ENCODE results near the gene TSEN34.
"Not testable (repeated sequence)": the region's sequence is repeated elsewhere in the genome, so short reads cannot be mapped to it uniquely, and the experiment has no call there.

The TSEN34 gene

DNA sequence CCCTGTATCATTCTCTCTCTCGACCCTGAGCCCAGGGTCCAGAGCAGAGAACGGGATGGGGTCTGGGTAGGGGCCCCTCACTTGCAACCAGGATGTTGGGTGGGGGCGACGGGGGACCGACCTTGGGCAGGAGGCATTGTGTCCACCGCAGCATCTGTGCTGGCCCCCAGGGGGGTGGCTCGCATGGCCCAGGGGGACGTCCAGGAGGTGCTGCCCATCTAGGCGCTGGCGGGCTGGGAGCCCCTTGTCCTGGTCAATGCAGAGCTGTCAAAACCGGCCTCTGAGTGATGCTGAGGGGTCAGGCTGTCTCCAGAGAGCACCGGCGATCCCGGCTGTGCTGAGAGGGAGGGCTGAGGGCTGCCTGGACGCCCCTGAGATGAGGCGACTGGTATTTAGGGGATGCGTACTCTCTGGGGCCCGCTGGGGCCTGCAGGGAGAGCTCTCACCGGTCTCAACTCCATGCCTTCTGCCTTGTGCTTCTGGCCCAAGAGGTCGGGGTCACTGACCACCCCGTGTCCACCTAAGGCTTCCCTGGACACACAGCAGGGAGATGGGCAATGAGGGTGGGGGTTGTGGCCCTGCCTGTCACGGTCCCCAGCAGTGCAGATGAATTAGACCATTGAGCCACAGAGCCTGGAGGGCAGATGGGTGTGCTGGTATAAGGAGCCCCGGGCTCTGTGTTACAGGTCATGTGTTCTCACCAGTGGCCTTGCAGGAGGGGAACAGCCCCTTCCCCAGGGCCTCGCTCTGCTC lies 18.1 kb downstream of the TSEN34 start:
- peak; percentile 75 for DNase-seq (ENCODE audit: low spot score)

DNA sequence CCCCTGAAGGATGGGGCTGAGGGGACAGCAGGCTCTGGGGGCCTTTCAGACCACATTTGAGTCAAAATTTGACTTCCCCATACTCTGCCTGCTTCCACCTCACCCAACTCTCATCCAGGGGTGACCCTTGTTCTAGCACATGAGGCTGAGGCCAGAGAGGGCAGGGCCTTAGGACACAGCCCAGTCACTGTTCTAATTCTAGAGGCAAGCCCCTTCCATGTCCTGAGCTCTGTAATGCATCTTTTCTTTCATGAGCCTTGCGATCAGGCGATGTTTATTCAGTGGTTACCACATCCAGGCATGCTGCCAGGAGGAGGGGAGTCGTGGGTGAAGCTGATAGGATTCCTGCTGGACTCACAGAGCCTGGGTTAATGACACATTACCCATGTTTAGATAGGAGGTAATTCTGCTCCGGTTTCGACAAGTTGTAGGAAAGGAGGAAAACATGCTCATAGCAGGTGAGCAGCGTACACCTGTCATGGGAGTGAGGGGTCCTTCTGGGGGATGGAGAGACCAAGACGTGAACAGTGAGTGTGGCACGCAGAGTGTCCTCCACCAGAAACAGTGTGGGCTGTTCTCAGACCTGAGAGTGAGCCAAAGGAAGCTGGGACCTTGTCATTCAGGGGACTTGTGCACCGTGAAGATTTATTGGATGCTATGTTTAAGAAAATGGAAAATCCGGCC lies 18.8 kb downstream of the TSEN34 start:
- DNase-seq (ENCODE audit: low spot score), result peak; percentile 87

DNA sequence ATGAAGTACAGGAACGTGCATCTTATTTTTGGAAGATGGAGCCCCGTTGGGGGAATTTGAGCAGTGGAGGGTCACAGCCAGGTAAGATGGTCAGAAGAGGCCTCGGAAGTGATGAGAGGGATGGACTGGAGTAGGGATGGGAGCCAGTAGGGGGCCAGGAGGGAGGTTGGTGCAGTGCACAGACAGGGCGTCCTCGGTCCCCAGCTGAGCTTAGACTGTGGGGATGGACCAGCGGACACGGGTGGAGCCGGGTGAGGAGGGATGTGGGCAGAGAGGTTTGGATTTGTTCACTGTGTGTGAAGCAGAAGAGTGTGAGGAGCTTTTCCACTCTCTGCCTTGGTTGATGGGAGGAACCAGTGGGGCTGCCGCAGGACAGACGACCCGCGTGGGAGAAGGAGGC lies 20.1 kb downstream of the TSEN34 start:
- no peak for DNase-seq (ENCODE audit: low spot score)

DNA sequence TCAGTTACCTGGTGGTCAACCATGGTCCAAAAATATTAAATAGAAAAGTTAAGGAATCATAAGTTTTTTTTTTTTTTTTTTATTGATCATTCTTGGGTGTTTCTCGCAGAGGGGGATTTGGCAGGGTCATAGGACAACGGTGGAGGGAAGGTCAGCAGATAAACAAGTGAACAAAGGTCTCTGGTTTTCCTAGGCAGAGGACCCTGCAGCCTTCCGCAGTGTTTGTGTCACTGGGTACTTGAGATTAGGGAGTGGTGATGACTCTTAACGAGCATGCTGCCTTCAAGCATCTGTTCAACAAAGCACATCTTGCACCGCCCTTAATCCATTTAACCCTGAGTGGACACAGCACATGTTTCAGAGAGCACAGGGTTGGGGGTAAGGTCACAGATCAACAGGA lies 23.1 kb downstream of the TSEN34 start:
- not testable (repeated sequence) for DNase-seq (ENCODE audit: low spot score)

DNA sequence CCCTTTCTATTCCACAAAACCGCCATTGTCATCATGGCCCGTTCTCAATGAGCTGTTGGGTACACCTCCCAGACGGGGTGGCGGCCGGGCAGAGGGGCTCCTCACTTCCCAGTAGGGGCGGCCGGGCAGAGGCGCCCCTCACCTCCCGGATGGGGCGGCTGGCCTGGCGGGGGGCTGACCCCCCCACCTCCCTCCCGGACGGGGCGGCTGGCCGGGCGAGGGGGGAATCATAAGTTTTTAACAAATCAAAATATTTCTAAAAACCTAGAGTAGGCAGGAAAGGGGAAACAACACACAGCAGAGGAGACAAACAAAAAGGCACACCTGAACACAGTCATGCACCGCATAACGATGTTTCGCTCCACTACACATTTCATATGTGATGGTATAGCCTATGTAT lies 23.6 kb downstream of the TSEN34 start:
- DNase-seq (ENCODE audit: low spot score), result not testable (repeated sequence)

DNA sequence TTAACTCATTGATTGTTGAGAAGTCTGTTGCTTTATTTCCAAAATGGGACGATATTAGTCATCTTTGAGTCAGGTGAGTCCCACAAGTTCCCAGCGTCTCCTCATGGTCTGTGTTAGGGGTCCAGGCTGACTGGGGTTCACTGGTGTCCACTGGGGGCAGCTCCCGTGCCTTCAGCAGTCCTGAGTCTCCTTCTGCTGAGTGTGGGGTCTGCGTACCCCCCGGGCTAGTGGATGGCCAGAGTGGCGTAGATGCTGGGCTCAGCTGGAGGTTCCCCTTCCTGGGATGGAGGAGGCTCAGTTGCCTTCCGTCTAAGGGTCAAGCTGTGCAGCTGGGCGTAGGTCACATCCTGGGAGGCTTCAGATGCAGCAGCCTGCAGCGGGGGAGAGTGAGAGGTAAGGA lies 25.8 kb downstream of the TSEN34 start:
- DNase-seq (ENCODE audit: low spot score), result no peak

DNA sequence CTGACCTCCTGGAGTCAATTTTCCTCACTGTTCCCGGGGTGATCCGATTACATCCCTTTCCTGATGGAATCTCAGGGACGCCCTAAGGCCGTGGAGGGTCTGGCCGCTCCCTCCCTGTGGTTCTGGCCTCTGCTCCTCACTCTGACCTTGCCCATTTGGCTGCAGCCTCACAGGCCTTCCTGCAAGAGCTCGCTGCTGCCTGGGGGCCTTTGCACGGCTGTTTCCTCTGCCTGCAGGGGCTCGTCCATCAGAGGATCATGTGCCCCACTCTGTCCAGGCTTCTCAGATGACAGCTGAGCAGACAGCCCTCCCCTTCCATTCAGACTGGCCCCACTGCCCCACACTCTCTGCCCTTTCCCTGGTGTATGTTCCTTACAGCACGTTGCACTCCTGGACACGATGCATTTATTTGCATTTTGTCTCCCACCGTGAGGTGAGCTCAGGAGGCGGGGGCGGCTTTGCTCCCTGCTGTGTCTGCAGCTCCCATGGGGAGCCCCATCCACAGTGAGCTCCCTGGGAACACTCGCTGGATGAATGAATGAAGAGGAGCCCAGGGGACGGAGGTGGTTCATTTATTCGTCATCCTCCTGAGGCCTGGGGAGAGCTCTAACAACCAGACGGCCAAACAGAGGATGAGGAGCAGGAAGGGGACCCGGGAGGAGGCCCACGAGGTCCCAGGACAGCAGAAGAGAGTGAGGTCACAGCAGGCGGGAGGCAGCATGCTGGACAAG lies 26.6 kb downstream of the TSEN34 start:
- not testable (repeated sequence) for DNase-seq (ENCODE audit: low spot score)

DNA sequence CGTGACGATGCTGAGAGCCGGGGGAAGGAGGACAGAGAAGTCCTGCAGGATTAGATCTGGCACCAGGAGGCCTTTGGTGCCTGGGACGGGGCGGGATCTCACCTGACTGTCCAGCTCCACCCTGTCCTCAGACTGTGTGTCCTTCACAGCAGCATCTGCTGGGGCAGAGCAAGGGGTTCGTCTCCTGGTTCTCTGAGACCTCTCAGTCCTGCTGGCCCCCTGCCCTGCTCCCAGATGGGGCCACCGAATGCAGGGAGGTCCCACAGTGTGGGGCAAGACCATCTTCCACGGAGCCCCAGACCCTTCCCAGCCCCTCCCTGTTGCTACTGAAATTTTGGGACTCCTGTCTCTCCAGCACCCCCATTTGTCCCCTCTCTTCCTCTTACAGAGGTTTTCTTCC lies 27.2 kb downstream of the TSEN34 start:
- DNase-seq (ENCODE audit: low spot score), result no peak

DNA sequence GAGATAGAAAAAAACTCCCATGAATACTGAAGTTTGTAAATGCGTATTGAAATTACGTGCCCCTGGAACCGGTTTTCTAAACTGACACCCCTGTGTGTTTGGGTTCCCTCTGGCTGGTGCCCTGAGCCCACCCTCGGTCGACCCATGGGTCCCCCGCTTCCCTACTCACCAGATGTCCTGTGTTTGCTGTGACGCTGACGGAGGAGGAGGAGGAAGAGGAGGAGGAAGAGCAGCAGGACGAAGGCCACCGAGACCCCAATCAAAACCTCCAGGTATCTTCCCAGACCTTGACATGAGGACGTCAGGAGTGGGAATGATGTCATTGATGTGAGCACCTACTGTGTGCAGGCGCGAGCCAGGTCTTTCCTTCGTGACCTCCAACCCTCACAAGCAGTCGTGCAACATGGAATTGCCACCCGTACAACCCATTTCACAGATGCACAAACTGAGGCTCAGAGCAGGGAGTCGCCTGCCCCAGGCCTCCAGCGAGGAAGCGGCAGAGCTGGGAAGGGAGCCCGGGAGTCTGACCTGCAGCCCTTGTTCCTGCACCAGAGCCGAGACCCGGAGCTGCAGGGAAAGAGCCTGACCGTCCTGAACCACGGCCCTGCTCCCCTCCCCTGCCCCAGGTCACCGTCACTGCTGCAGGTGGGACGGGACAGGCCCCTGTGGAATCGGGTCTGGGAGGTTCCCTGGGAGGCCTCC lies 28.0 kb downstream of the TSEN34 start:
- DNase-seq (ENCODE audit: low spot score), result no peak

DNA sequence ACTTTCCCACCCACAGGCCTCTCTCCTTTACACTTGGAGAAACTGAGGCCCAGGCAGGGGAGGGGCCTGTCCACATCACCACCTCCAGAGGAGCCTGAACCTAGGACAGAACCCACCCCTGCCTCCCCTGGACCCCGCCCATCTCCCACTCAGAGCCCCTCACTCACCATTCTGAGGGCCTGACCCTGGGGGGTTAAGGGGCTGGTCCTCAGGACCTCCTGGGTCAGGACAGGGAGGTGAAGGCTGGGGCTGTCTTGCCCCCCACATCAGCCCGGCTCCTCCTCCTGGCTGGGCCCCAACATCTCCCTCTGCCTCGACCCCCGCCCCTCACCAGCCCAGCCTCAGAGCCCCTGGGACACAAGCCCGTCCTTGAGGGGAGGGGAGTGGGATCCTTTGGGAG lies 28.6 kb downstream of the TSEN34 start:
- DNase-seq (ENCODE audit: low spot score), result not testable (repeated sequence)

DNA sequence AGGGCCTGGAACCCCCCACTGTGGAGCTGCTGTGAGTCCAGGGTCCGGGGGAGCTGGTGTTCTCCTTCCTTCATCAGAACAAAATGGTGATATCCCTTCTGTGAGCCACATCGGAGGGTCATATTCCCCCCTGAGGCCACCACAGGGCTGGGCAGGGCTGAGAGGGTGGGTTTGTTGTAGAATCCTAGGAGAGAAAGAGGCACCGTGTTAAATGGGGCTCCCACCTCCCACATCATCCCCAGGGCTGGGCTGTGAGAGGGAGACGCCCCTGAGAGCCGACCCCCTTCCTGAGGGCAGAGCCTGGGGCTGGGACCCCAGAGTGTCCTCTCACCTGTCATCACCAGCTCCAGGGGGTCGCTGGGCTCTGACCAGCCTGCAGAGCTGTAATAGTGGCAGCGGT lies 30.8 kb downstream of the TSEN34 start:
- not testable (repeated sequence) for DNase-seq (ENCODE audit: low spot score)

DNA sequence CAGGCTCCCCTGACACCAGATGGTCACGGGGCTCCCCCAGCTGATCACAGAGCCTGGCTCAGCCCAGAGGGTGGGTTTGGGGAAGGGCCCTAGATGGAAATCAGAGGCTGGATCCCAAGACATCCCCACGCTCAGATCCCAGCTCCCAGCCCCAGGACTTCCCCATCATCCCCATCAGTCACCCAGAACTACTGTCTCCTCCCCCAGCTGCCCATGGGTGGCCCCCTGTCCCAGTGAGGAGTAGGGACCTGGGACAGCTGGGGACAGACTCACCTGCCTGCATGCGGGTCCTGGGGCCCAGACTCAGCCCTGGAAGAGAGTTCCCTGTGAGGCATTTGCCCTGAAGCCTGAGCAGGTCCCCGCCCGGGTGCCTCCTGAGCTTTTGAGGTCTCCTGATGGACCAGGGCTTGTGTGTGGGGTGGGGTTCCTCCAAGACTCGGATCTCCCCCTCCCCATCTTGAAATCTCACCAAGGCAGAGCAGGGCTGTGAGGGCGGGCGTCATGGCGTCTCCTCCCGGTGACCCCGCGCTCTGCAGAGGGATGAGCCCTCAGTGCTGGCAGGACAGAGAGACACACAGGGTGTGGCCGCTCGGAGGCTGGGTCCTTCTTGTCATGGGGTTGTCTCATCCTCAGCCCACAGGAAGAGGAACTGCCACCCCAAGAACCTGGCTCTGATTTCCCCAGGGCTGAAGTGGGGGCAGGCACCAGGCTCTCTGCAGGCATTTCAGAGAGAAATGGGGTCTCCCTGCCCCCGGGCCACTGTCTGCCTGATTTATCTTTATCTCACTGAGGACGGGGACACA lies 31.6 kb downstream of the TSEN34 start, which contains the start of gene LILRB3:
Gene LILRB3, minus strand, starts transcription at position 534 of the 803 bp plus-strand sequence. Its CDS starts 31 bp downstream, at position 503.
- not testable (repeated sequence) for DNase-seq (ENCODE audit: low spot score)

DNA sequence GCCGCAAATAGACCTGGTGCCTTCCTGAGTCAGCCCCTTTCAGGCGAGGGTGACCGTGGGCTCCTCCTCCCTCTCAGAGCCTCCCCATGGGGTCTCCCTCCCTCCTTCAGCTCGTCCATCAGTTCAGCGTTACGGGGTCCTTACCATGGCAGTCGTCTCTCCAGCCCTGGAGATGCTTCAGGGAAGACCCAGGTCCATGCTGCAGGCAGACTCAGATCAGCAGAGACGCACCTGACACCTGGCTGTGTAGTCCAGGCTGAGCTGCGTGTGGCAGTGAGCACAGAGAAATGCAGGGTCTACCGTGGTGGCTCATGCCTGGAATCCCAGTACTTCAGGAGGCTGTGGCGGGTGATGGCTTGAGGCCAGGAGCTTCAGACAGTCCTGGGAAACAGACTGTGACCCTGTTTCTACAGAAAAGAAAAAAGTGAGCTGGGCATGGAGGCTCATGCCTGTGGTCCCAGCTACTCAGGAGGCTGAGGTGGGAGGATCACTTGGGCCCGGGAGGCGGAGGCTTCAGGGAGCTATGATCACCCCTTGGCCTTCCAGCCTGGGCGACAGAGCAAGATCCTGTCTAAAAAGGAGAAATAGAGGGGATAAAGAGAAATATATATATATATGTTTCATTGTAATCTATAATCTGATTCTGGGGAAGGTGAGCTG lies 32.3 kb downstream of the TSEN34 start:
- not testable (repeated sequence) for DNase-seq (ENCODE audit: low spot score)

DNA sequence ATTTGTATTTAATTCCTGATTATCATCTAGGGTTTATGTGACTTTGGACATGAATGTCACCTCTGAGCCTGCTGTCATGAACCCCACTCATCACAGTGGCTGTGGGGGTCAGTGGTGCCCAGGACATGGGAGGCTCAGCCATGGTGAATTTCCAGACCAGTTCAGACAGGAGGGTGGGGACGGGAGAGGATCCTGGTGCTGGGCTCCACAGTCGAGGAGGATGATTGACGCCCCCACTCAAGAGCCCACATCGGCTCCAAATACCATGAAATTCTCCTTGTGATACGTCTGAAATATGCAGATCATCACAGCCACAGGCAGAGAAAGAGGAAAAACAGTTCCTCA lies 32.8 kb downstream of the TSEN34 start:
- not testable (repeated sequence) for DNase-seq (ENCODE audit: low spot score)

DNA sequence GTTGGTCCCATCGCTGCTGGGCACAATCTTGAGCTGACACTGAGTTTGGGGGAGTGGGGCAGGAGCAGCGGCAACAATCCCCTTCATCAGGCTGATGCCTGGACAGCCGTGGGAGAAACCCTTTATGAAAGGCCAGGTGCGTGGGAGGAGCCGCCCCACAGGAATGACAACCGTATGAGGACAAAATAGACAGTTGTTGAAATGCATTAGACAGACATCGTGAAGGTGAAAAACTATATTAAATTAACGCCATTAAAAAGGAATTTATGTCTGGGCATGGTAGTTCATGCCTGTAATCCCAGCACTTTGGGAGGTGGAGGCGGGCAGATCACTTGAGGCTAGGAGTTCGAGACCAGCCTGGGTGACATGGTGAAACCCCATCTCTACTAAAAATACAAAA lies 33.5 kb downstream of the TSEN34 start:
- not testable (repeated sequence) for DNase-seq (ENCODE audit: low spot score)

DNA sequence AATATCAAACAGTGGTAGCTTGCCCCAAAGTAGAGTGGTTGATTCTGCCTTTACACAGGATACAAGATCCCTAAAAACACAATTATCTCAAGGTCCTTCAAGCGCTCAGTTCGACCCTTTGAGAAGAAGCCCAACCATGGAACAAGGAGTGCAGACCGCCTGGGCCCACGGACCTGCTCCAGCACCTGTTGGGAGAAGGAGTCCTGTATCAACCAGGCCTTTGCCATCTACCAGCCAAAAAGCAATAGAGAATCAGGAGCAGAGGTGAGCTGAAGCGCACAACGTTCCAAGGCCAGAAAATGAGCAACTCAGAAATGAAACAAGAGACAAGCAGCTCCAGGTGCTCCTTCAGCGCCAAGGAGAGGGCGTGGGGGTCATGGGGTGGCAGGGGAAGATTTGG lies 38.0 kb downstream of the TSEN34 start:
- DNase-seq (ENCODE audit: low spot score), result no peak

DNA sequence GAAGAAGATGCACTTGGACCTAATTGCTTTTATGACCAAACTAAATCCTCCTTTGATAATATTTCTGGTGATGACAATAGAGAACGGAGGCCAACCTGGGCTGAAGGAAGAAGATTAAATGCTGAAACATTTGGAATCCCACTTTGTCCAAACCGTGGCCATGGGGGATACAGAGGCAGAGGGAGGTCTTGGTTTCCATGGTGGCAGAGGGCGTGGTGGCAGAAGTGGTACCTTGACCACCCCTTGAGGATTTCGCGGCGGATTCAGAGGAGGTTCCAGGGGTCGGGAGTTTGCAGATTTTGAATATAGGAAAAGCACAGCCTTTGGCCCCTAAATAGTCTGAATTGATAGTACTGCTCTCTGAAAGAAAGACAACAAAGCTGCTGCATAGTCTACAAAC lies 38.9 kb downstream of the TSEN34 start:
- no peak for DNase-seq (ENCODE audit: low spot score)

DNA sequence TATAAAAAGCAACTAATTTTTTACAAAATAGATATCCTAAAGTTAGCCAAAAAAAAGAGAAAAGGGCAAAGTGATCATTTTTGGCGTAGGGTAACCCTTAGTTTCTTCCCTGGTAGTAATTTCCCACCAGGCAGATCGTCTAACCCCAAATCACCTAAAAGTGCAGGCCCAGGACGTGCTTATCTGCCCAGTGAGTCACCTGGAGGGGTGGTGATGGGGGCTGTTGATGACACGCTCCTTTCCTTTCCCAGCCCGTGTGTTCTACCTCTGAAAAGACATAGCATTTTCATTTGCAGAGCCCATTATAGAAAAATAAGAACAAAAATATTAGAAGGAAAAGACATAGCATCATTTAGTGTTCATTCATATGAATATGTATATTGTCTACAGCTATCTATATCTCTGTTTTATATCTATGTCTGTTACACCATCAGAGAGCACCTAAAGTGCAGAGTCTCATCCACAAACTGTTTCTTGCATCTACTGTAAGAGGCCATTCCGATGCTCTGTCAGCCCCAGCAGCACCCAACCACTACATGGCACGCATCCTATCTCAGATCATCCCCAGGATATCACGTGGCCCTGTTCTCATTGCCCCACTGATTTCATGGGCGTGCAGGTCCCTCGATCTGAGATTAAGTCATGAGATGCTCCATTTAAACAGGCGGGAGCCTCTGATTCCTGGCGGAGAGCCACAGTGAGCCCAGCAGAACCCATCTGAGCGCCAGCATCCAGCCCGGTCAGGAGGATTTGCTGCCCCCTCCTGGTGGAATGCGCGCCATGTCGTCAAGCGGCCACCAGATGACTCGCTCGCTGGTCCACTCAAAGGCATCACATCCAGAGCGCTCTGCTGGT lies 40.2 kb downstream of the TSEN34 start:
- DNase-seq (ENCODE audit: low spot score), result peak; percentile 90

DNA sequence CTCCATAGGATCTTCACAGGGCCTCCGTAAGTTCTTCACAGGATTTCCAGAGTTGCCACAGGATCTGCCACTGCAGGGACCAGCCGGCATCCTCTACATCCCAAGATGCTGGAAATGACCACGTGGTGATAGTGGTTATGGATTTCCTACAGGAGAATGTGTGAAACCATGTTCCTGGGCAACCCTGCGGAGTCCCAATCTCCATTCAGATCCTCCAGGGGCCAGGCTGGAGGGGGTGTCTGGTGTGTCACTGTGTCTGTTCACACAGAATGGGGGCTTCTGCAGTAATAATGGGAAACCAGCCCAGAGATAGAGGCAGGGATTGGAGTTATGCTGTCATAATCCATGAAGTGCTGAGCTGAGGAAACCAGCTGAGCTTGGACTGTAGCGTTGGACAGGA lies 42.8 kb downstream of the TSEN34 start:
- no peak for DNase-seq (ENCODE audit: low spot score)
